NB4 (cell line): ENCODE results near the gene FBXW11.

Experiments used
- POLR2A ChIP-seq: IDR thresholded peaks from 2 replicates; pipeline ENCODE4 v1.6.1; 2011; ENCODE audit warnings: mild to moderate bottlenecking; ENCODE audit not compliant: insufficient read length; ENCODE audit errors: extremely low read depth
- TF ChIP-seq, protein P1 (sequence below): IDR thresholded peaks from one replicate; pipeline ENCODE4 v1.5.1; 2012; ENCODE audit warnings: low read depth, low read length

DNA sequence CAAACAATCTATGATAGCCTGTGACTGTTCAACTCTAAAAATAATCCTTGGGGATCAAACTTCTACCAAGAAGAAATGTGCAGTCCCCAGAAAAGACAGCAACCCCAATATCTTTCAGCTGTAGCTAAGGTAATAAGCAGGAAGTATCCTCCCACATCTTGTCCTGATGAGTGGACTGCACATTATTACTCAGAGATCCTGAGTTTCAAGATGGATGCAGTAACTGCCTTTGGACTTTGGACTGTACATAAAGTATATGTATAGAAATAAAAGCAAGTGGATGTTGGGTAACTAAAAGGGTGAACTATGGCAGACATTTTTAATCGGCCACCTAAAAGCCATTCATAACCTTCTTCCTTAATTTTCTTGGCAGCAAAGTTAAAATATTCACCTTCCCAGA, 175.8 kb downstream of the FBXW11 start:
- TF ChIP-seq POLR2A, result no peak
- TF ChIP-seq, protein P1, sequence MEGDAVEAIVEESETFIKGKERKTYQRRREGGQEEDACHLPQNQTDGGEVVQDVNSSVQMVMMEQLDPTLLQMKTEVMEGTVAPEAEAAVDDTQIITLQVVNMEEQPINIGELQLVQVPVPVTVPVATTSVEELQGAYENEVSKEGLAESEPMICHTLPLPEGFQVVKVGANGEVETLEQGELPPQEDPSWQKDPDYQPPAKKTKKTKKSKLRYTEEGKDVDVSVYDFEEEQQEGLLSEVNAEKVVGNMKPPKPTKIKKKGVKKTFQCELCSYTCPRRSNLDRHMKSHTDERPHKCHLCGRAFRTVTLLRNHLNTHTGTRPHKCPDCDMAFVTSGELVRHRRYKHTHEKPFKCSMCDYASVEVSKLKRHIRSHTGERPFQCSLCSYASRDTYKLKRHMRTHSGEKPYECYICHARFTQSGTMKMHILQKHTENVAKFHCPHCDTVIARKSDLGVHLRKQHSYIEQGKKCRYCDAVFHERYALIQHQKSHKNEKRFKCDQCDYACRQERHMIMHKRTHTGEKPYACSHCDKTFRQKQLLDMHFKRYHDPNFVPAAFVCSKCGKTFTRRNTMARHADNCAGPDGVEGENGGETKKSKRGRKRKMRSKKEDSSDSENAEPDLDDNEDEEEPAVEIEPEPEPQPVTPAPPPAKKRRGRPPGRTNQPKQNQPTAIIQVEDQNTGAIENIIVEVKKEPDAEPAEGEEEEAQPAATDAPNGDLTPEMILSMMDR, result no peak
